ENCODE results near the gene MYL9.
"Not testable (repeated sequence)": the region's sequence is repeated elsewhere in the genome, so short reads cannot be mapped to it uniquely, and the experiment has no call there.

Gene MYL9

DNA sequence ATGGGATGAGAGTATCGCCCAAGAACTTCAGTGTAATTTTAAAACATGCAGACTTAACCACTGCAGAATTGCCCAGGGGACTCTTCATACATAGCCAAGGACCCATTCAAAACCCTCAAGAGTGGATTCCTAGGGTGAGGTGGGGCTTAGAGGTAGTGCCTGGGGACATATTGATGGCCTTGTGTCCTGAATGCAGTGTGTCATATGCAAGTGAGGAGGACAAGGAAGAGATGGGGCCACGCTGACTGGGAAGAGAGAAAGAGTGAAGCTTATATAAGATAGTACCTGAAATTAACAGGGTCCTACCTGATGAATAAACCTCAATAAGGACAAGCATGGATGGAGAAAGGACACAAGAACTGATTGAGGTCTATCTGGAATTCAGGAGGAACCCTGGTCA lies 13.9 kb downstream of the MYL9 start:
- Histone ChIP-seq H3K36me3 (ENCODE audit: low read depth) (no peaks in the 10 kb centered on the region), H3K27ac (ENCODE audit: poor library complexity, severe bottlenecking) (no peak overlapping the region), H3K9me3 (ENCODE audit: severe bottlenecking) (no peaks in the 10 kb centered on the region), H3K4me3 (ENCODE audit: severe bottlenecking) (no peak overlapping the region), H3K4me1 (ENCODE audit: insufficient read depth, poor library complexity, severe bottlenecking) (no peaks in the 10 kb centered on the region), H3K27me3 (ENCODE audit: insufficient read depth, poor library complexity, severe bottlenecking) (no peaks in the 10 kb centered on the region)
- TF ChIP-seq, protein P1, sequence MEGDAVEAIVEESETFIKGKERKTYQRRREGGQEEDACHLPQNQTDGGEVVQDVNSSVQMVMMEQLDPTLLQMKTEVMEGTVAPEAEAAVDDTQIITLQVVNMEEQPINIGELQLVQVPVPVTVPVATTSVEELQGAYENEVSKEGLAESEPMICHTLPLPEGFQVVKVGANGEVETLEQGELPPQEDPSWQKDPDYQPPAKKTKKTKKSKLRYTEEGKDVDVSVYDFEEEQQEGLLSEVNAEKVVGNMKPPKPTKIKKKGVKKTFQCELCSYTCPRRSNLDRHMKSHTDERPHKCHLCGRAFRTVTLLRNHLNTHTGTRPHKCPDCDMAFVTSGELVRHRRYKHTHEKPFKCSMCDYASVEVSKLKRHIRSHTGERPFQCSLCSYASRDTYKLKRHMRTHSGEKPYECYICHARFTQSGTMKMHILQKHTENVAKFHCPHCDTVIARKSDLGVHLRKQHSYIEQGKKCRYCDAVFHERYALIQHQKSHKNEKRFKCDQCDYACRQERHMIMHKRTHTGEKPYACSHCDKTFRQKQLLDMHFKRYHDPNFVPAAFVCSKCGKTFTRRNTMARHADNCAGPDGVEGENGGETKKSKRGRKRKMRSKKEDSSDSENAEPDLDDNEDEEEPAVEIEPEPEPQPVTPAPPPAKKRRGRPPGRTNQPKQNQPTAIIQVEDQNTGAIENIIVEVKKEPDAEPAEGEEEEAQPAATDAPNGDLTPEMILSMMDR (IDR thresholded peaks at IDR 0.05; ENCODE audit: poor library complexity, severe bottlenecking): no peak
- no peak for DNase-seq (ENCODE audit: low spot score)
- ATAC-seq (ENCODE audit: low read depth): no peak

DNA sequence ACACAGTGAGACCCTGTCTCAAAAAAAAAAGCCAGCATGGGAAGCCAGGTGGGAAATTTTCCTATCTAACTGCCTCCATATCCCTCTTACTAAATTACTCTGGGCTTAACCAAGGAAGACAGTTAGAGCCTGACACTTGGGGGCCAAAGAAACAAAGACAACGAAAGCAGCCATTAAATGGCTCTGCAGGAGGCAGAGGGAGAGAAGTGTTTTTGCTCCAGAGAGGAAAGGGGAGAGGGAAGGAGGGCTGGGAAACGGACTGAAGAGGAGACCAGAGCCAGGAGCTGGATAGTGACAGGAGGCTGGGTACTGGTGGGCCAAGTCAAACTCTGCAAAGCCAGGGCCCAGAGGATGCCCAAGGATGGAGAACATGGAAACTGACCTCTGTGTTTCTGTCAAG lies 21.4 kb downstream of the MYL9 start:
- TF ChIP-seq, protein P1 (IDR thresholded peaks at IDR 0.05; ENCODE audit: poor library complexity, severe bottlenecking): no peak
- ATAC-seq (ENCODE audit: low read depth) (no peak), DNase-seq (ENCODE audit: low spot score) (no peak)
- Histone ChIP-seq H3K9me3 (ENCODE audit: severe bottlenecking) (peaks cover 6% of the 10 kb centered on the region), H3K36me3 (ENCODE audit: low read depth) (no peaks in the 10 kb centered on the region), H3K27ac (ENCODE audit: poor library complexity, severe bottlenecking) (no peak overlapping the region), H3K4me3 (ENCODE audit: severe bottlenecking) (no peak overlapping the region), H3K27me3 (ENCODE audit: insufficient read depth, poor library complexity, severe bottlenecking) (no peaks in the 10 kb centered on the region), H3K4me1 (ENCODE audit: insufficient read depth, poor library complexity, severe bottlenecking) (no peaks in the 10 kb centered on the region)

DNA sequence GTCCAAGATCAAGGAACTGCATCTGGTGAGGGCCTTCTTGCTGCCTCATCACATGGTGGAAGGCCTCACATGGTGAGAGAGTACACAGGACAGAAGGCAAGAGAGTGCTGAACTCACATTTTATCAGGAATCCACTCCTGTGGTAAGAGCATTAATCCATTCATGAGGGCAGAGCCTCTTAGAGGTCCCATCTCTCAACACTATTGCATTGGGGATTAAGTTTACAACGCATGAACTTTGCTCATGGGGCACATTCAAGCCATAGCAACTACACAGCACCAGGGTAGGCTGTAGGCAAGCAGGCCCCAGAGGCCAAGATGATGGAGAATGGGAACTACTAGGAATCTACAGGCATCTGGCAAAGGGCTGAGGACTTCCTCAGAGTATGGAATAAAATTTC lies 22.1 kb downstream of the MYL9 start:
- TF ChIP-seq, protein P1 (IDR thresholded peaks at IDR 0.05; ENCODE audit: poor library complexity, severe bottlenecking): no peak
- no peak for DNase-seq (ENCODE audit: low spot score)
- Histone ChIP-seq H3K9me3 (ENCODE audit: severe bottlenecking) (peaks cover 6% of the 10 kb centered on the region), H3K27ac (ENCODE audit: poor library complexity, severe bottlenecking) (no peak overlapping the region), H3K4me3 (ENCODE audit: severe bottlenecking) (no peak overlapping the region), H3K27me3 (ENCODE audit: insufficient read depth, poor library complexity, severe bottlenecking) (no peaks in the 10 kb centered on the region), H3K36me3 (ENCODE audit: low read depth) (no peaks in the 10 kb centered on the region), H3K4me1 (ENCODE audit: insufficient read depth, poor library complexity, severe bottlenecking) (no peaks in the 10 kb centered on the region)
- no peak for ATAC-seq (ENCODE audit: low read depth)

GRCh38 chr20:36564078-36564725 lies 22.9 kb downstream of the MYL9 start:
- H3K27ac ChIP-seq (ENCODE audit: poor library complexity, severe bottlenecking); H3K4me1 ChIP-seq (ENCODE audit: insufficient read depth, poor library complexity, severe bottlenecking); H3K9me3 ChIP-seq (ENCODE audit: severe bottlenecking); H3K4me3 ChIP-seq (ENCODE audit: severe bottlenecking); H3K36me3 ChIP-seq (ENCODE audit: low read depth); DNase-seq (ENCODE audit: low spot score); H3K27me3 ChIP-seq (ENCODE audit: insufficient read depth, poor library complexity, severe bottlenecking); ATAC-seq (ENCODE audit: low read depth): not testable (repeated sequence)

GRCh38 chr20:36564726-36565121 lies 23.4 kb downstream of the MYL9 start:
- not testable (repeated sequence) for H3K27ac ChIP-seq (ENCODE audit: poor library complexity, severe bottlenecking); ATAC-seq (ENCODE audit: low read depth); H3K4me1 ChIP-seq (ENCODE audit: insufficient read depth, poor library complexity, severe bottlenecking); H3K9me3 ChIP-seq (ENCODE audit: severe bottlenecking); DNase-seq (ENCODE audit: low spot score); H3K27me3 ChIP-seq (ENCODE audit: insufficient read depth, poor library complexity, severe bottlenecking); H3K4me3 ChIP-seq (ENCODE audit: severe bottlenecking); H3K36me3 ChIP-seq (ENCODE audit: low read depth)

DNA sequence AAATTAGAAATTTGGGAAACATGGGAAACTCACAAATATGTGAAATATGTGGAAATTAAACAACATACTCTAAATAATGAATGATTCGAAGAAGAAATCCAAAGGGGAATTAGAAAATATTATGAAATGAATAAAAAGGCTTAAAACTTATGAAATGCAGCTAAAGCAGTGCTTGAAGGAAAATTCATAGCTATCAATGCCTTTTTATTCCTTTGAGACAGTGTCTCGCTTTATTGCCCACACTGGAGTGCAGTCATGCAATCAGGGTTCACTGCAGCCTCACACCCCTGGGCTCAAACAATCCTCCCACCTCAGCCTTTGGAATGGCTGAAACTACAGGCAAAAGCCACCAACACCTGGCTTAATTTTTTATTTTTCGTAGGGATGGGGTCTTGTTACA lies 24.2 kb downstream of the MYL9 start:
- DNase-seq (ENCODE audit: low spot score): no peak
- no peaks in the 10 kb centered on the region for H3K4me1 ChIP-seq (ENCODE audit: insufficient read depth, poor library complexity, severe bottlenecking)
- H3K36me3 ChIP-seq (ENCODE audit: low read depth): no peaks in the 10 kb centered on the region
- H3K27ac ChIP-seq (ENCODE audit: poor library complexity, severe bottlenecking): no peak overlapping the region
- TF ChIP-seq, protein P1 (IDR thresholded peaks at IDR 0.05; ENCODE audit: poor library complexity, severe bottlenecking): no peak
- H3K9me3 ChIP-seq (ENCODE audit: severe bottlenecking): peaks cover 6% of the 10 kb centered on the region
- ATAC-seq (ENCODE audit: low read depth): no peak
- H3K4me3 ChIP-seq (ENCODE audit: severe bottlenecking): no peak overlapping the region
- no peaks in the 10 kb centered on the region for H3K27me3 ChIP-seq (ENCODE audit: insufficient read depth, poor library complexity, severe bottlenecking)

All from RWPE2 (cell line).